GM10248 (cell line): ENCODE results near the gene GRM1.

Experiments used
- CTCF ChIA-PET: fragments of 300-600 bp; sonication (Branson Sonifier 250); formaldehyde crosslinking; extraction: SDS; loops from one replicate; lab custom pipeline; 2021; ENCODE audit warnings: antibody characterized with exemption; lab: Yijun Ruan, JAX
- POLR2A ChIA-PET: fragments of 350-650 bp; sonication (Branson Sonifier 250); formaldehyde crosslinking; extraction: SDS; loops from one replicate; lab custom pipeline; 2020; ENCODE audit warnings: antibody characterized with exemption; lab: Yijun Ruan, JAX
- DNase-seq: peaks from one replicate; pipeline ENCODE4 v3.0.0; 2012; ENCODE audit errors: extremely low spot score
- TF ChIP-seq, protein P1 (sequence below): IDR thresholded peaks from 2 replicates; pipeline ENCODE4 v1.5.1; 2012; ENCODE audit warnings: mild to moderate bottlenecking, low read depth; ENCODE audit errors: extremely low read depth, missing control alignments, control extremely low read depth

GRM1 gene

DNA sequence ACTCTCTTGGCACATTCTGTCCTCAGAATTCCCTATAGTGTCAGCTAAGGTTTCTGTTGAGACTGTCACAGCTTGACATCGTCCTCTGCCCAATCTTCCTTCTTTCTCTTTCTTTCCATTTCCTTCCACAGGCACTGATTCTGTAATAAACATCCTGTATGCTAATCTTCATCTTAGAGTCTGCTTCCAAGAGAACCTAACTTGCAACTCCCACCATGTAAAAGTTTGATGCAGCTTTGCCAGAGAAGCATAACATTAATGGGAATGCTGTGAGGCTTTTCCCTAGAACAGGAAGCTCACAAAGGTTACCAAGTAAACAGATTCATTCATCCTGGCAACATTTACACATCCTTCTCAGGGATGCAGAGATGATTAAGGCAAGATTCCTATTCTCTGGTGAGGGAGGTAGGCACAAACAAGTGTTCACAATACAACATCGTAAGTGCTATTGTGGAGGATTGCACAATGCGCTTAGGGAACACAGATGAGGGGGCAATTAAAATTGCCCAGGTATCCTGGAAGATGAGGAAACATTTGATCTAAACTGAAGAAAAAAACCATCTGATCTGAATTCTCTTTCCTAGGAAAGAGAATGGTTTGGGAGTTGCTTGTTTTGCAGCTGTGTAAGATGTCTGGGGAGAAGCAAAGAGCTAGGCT is 74.7 kb downstream of the GRM1 start:
- TF ChIP-seq, protein P1, sequence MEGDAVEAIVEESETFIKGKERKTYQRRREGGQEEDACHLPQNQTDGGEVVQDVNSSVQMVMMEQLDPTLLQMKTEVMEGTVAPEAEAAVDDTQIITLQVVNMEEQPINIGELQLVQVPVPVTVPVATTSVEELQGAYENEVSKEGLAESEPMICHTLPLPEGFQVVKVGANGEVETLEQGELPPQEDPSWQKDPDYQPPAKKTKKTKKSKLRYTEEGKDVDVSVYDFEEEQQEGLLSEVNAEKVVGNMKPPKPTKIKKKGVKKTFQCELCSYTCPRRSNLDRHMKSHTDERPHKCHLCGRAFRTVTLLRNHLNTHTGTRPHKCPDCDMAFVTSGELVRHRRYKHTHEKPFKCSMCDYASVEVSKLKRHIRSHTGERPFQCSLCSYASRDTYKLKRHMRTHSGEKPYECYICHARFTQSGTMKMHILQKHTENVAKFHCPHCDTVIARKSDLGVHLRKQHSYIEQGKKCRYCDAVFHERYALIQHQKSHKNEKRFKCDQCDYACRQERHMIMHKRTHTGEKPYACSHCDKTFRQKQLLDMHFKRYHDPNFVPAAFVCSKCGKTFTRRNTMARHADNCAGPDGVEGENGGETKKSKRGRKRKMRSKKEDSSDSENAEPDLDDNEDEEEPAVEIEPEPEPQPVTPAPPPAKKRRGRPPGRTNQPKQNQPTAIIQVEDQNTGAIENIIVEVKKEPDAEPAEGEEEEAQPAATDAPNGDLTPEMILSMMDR: no peak
- no peak for DNase-seq
- ChIA-PET CTCF (interaction anchor here (1.4 to 1.5 kb wide), 2 partner anchors 8 to 9 kb away, joined by 3 to 4 read pairs; no protein-coding TSS in a partner anchor), POLR2A (no interaction called here)

DNA sequence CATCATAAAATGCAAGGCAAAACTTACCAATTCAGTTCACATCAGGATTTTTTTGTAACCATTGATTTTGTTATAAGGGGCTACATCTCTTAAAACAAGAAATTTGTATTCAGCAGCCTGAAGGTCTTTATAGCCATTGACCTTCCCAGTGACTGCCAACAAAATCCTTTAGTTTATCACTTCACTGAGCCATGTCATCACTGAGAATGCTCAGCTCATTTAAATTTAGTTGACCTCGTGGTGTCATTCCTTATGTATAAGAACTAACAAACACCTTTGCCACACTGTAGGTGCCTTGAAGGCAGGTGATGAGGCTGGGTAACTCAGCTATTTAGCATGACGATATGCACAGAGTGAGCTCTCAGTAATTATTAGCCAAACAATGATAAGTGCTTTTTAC is 77.7 kb downstream of the GRM1 start:
- DNase-seq: no peak
- POLR2A ChIA-PET: no interaction called here
- TF ChIP-seq, protein P1: no peak
- CTCF ChIA-PET: no interaction called here

DNA sequence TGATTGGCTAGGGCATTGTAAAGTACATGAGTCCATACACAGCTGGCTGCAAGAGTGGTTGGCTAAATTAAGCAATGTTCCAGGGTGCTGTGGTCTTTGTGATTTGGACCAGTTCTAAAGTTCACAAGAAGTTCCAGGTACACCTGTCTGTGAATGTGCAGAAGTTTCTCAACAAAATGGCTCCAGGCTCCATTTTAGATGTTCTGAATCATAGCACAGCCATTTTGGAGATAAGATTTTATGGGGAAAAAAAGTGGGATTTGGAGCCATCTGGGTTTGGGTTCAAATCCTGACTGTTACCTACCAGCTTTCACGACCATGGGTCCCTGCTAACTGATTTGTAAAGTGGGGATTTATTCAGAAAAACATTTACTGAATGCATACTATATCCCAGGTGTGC is 82.1 kb downstream of the GRM1 start:
- TF ChIP-seq, protein P1: no peak
- no peak for DNase-seq
- ChIA-PET POLR2A (no interaction called here), CTCF (no interaction called here)

DNA sequence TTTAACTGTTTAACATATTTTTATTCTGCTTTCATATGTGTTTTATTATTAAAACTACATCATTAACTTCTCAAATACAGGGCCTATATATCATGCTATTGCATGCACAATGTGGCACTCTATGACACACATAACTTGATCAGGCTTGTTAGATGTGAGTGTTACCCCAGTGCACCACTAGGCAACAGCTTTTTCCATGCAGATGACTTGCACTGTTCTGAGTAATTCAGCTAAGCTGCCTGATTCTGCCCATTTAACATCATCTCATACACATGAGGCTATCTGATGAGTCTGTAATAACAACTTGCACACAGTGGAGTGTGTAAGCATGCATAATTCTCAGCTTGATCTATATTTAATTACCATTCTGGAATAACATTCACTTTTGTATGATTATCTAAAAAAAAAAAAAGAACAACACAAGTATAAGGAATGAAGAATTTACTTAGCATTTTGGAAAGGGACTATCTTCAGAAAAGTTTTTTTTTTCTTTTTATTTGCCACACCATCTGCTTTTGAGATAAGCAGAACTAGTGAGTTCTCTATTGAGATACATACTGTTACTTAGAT is 83.1 kb downstream of the GRM1 start:
- ChIA-PET CTCF (interaction anchor here (1.6 kb wide), 1 partner anchor 8 kb away, joined by 4 read pairs; no protein-coding TSS in a partner anchor), POLR2A (no interaction called here)
- TF ChIP-seq, protein P1: no peak
- no peak for DNase-seq

DNA sequence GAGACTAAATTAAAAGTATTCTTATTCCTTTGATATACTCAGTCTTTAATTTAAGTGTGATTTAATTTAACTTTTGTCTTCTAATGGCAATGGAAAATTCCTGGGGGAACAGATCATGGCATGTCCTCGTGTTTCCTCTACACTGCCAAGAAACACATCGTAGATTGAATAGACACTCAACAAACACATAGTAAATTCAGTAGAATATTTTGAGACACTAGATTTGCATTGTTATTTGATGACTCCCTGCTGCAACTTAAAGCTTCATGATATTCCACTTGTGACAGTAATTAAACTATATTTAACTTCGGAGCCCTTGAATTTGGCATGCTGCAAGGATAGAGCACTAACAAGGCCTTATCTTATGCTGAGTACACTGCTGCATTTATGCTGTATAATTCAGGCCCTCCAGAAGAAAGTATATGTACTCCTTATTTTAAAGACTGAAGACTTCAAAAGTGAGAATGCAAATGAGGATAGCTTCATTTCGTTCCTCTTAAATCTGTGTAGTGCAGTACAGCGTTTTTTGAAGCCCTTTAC is 84.3 kb downstream of the GRM1 start:
- POLR2A ChIA-PET: no interaction called here
- CTCF ChIA-PET: interaction anchor here (1.6 kb wide), 1 partner anchor 9 kb away, joined by 4 read pairs; no protein-coding TSS in a partner anchor
- TF ChIP-seq, protein P1: no peak
- no peak for DNase-seq

DNA sequence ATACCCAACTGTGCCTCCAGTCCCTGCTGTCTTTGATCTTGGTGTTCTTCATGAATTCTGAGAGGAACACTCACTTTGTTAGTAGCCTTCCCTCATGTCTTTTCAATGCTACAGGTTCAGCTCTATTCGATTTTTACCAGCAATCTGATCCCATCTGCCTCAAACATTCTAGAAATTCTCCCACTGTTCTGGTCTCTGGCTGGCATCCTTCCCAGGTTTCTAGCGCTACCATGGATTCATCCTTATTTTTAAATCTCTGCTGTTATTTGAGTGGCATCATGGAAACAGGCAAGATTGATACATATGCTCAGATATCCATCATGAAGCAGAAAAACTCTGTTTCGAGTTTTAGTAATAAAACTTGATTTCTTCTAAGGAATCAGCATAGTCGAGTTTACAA is 94.8 kb downstream of the GRM1 start:
- ChIA-PET CTCF (interaction anchor here (0.8 to 1.4 kb wide), 2 partner anchors 14 to 36 kb away, joined by 3 read pairs; no protein-coding TSS in a partner anchor), POLR2A (no interaction called here)

More for the DNA sequence above, 94.8 kb downstream of the GRM1 start:
- DNase-seq: no peak
- TF ChIP-seq, protein P1: no peak
